Lung (tissue), 12 donors: Measurements from ENCODE around the gene MRAP2. TPM values are rescaled to one million over a fixed set of nuclear protein-coding genes. Genes with fewer than 3 reads are reported as not detected.
"Not testable (repeated sequence)": the region's sequence is repeated elsewhere in the genome, so short reads cannot be mapped to it uniquely, and the experiment has no call there.

Experiments
- ATAC-seq: fragments of 200-7000 bp; cut with Tn5 transposase; one replicate; pipeline ENCODE4 v1.9.1; 2020; ENCODE audit warnings: moderate number of reproducible peaks; ENCODE audit not compliant: insufficient read depth, low FRiP score
- DNase-seq, 3 donors: peaks; one replicate each; pipeline ENCODE4 v3.0.0-alpha.2; 2013 to 2017
- H3K27ac ChIP-seq, 2 donors: one replicate each; pipeline ENCODE4 v1.5.1; 2013; ENCODE audit warnings: mild to moderate bottlenecking in 2 of 2, moderate library complexity in 2 of 2, control low read depth in 1 of 2, inconsistent platforms in 1 of 2, low read depth in 1 of 2, low read length in 1 of 2
- H3K27me3 ChIP-seq, 3 donors: one replicate each; pipeline ENCODE4 v1.5.1; 2013; ENCODE audit warnings: low read length in 2 of 3; ENCODE audit not compliant: control insufficient read depth in 3 of 3, insufficient read depth in 3 of 3
- H3K36me3 ChIP-seq, 4 donors: one replicate each; pipeline ENCODE4 v1.5.1; 2013; ENCODE audit warnings: low read length in 4 of 4, mild to moderate bottlenecking in 1 of 4, moderate library complexity in 1 of 4; ENCODE audit not compliant: control insufficient read depth in 4 of 4, insufficient read depth in 4 of 4
- H3K4me1 ChIP-seq, 5 donors: one replicate each; pipeline ENCODE4 v1.5.1; 2013; ENCODE audit warnings: low read length in 5 of 5, mild to moderate bottlenecking in 2 of 5, moderate library complexity in 1 of 5; ENCODE audit not compliant: control insufficient read depth in 5 of 5, insufficient read depth in 5 of 5
- H3K4me3 ChIP-seq: one replicate; pipeline ENCODE4 v1.5.1; 2013; ENCODE audit warnings: mild to moderate bottlenecking, control low read depth, moderate library complexity
- H3K9ac ChIP-seq, 2 donors: one replicate each; pipeline ENCODE4 v1.5.1; 2013; ENCODE audit warnings: low read length in 2 of 2, control low read depth in 1 of 2; ENCODE audit not compliant: insufficient read depth in 1 of 2
- H3K9me3 ChIP-seq, 4 donors: one replicate each; pipeline ENCODE4 v1.5.1; 2013; ENCODE audit warnings: low read length in 3 of 4, mild to moderate bottlenecking in 1 of 4, moderate library complexity in 1 of 4; ENCODE audit not compliant: control insufficient read depth in 4 of 4, insufficient read depth in 3 of 4
- CTCF ChIP-seq: IDR thresholded peaks from 2 replicates; pipeline ENCODE4 v1.5.1; 2012; ENCODE audit warnings: mild to moderate bottlenecking; ENCODE audit errors: control extremely low read depth, extremely low read depth
- WGBS, 2 donors: extraction: QIAGEN DNeasy Blood & Tissue Kit; methylation state at CpG; one replicate each; pipeline ENCODE4 v1.1.7; 2013; 5-methylcytosine and 5-hydroxymethylcytosine counted together
- polyA plus RNA-seq, 2 donors: library from polyadenylated mRNA; stranded (reverse); fragments of 200-250 nt; gene quantifications; one replicate each; pipeline ENCODE4 v1.2.1, GENCODE V29; 2013
- total RNA-seq, 2 donors: library from RNA; depleted of rRNA in 1 of 2; stranded (reverse); fragments of >200 nt in 1 of 2; gene quantifications; one replicate each; pipeline ENCODE4 v1.2.1, GENCODE V29; 2014 to 2021
- donor health status: control.
- donor health status: control.
- donor health status: Bipolar disorder and iron deficiency.
- donor health status: healthy.
- donor health status: DM: yes; HTN: yes; CAD: no.

Gene MRAP2
- total and polyA plus RNA-seq, 4 donors: 0.34 to 4.2 (median 1.3) TPM

- no peaks in the 10 kb centered on the region for H3K27me3 ChIP-seq
- H3K4me1 ChIP-seq: no peaks in the 10 kb centered on the region
- H3K36me3 ChIP-seq: no peaks in the 10 kb centered on the region
- 83 to 86% methylated on average over 3 of the region's 3 CpGs for WGBS, 2 donors
- no peaks in the 10 kb centered on the region for H3K9me3 ChIP-seq
- TF ChIP-seq CTCF: no peak
- no peak for DNase-seq
- no peak overlapping the region for H3K4me3 ChIP-seq
- H3K9ac ChIP-seq: no peak overlapping the region
- no peak overlapping the region for H3K27ac ChIP-seq
- ATAC-seq: no peak
Observed at GRCh38 chr6:84066536-84066935, 33.0 kb downstream of the MRAP2 start.

GRCh38 chr6:84068873-84069272, 35.3 kb downstream of the MRAP2 start:
- H3K36me3 ChIP-seq, H3K9me3 ChIP-seq, H3K4me1 ChIP-seq, H3K27me3 ChIP-seq, H3K9ac ChIP-seq, DNase-seq, H3K27ac ChIP-seq, H3K4me3 ChIP-seq, ATAC-seq: not testable (repeated sequence)
- WGBS, 2 donors: 87 to 91% methylated on average over 5 of the region's 5 CpGs

- H3K9me3 ChIP-seq: peaks cover 0 to 9% (median 0%) of the 10 kb centered on the region in 4 donors
- WGBS, 2 donors: 92 to 97% methylated on average over 7 of the region's 7 CpGs
- no peak overlapping the region for H3K9ac ChIP-seq
- no peak overlapping the region for H3K27ac ChIP-seq
- DNase-seq: no peak
- H3K36me3 ChIP-seq: no peaks in the 10 kb centered on the region
- H3K4me1 ChIP-seq: no peaks in the 10 kb centered on the region
- H3K27me3 ChIP-seq: no peaks in the 10 kb centered on the region
- no peak for TF ChIP-seq CTCF
- no peak for ATAC-seq
- no peak overlapping the region for H3K4me3 ChIP-seq
Observed at GRCh38 chr6:84072442-84072997, 38.9 kb downstream of the MRAP2 start.

GRCh38 chr6:84074988-84075781, 41.6 kb downstream of the MRAP2 start:
- no peak overlapping the region for H3K27ac ChIP-seq
- ATAC-seq (no peak), DNase-seq (peak; percentile 21 to 32 (median 30))
- no peak overlapping the region for H3K9ac ChIP-seq
- WGBS, 2 donors: 53 to 65% methylated on average over 6 of the region's 6 CpGs
- H3K9me3 ChIP-seq: peaks cover 0 to 9% (median 0%) of the 10 kb centered on the region in 4 donors
- no peaks in the 10 kb centered on the region for H3K4me1 ChIP-seq
- no peaks in the 10 kb centered on the region for H3K36me3 ChIP-seq
- no peak overlapping the region for H3K4me3 ChIP-seq
- TF ChIP-seq CTCF: no peak
- H3K27me3 ChIP-seq: no peaks in the 10 kb centered on the region
